HG03558 (cell line): ENCODE results near the gene CTAG1B.
"Not testable (repeated sequence)": the region's sequence is repeated elsewhere in the genome, so short reads cannot be mapped to it uniquely, and the experiment has no call there.

Experiments
- ATAC-seq: cut with Tn5 transposase; IDR thresholded peaks from one replicate; pipeline ENCODE4 v1.9.1; 2021; ENCODE audit warnings: moderate number of reproducible peaks; ENCODE audit not compliant: unreplicated experiment; ENCODE audit errors: extremely low read depth

The CTAG1B gene

DNA sequence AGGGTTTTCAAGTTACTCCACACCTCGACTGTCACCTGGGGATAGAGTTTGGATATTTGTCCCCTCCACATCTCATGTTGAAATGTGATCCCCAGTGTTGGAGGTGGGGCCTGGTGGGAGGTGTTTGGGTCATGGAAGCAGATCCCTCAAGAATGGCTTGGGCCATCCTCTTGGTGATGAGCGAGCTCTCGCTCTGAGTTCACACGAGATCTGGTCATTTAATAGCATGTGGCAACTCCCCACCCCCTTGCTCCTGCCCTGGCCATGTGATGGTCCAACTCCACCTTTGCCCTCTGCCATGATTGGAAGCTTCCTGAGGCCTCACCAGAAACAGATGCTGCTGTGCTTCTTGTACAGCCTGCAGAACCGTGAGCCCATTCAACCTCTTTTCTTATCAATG, 25.9 kb downstream of the CTAG1B start:
- ATAC-seq, result no peak

DNA sequence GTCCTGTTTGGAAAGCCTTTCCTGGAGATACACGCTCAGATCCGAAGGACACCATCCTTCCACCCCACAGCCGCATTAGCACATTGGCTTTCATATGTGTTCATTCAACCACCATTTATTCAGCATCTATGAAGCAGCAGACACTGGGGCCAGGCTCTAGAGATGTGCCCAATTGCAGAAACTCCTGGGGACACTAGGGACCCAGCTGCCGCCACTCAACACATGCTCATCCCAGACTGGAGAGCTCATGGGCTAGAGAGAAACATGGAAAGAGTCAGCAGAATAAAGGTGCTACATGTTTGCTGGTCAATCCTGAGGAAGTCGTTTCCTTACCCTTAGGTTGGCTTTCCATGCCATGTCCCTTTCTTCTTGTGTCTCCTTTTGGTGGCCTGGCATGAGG, 26.6 kb downstream of the CTAG1B start:
- no peak for ATAC-seq

DNA sequence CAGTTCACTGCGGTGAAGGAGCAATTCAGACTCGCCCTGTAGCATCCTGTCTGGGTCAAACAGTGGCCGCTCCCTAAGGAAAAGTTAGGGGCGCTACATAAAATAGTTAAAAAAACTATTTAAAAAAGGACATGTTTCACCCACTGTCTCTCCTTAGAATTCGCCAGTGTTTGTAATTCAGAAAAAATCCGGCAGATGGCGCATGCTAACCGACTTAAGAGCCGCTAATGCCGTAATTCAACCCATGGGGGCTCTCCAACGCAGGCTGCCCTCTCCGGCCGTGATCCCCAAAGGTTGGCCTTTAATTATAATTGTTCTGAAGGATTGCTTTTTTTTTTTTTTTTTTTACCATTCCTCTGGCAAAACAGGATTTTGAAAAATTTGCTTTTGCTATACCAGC, 28.7 kb downstream of the CTAG1B start:
- ATAC-seq, result not testable (repeated sequence)

DNA sequence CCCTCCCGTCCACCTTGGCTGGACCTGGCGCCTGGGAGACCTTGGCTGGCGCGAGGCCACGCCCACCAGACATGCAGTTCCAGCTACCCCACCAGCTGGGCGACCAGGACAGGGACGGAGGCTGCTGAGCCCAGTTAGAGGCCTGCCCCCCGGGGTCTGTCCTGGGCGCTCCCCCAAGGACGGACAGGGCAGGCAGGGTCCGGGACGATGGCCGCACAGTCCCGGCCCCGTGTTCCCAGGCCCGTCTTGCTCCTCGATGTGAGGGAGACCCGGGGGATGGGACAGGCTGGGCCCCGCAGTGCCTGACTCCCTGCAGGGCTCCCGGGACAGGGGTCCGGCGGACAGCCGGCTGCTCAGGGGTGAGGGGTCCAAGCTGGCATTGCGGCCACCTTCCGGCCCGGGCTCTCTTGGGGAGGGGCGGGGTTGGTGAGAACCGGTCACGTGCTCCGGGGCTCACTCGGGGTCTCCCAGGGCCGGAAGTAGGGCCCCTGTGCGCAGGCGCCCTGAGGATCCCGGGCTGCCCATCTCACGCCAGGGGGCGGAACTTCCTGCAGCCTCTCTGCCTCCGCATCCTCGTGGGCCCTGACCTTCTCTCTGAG, 34.4 kb downstream of the CTAG1B start, which contains the start of gene CTAG1A:
CTAG1A (plus strand) TSS at position 549 of the 599 bp plus-strand sequence. CDS start 74 bp downstream, outside the sequence.
- not testable (repeated sequence) for ATAC-seq

DNA sequence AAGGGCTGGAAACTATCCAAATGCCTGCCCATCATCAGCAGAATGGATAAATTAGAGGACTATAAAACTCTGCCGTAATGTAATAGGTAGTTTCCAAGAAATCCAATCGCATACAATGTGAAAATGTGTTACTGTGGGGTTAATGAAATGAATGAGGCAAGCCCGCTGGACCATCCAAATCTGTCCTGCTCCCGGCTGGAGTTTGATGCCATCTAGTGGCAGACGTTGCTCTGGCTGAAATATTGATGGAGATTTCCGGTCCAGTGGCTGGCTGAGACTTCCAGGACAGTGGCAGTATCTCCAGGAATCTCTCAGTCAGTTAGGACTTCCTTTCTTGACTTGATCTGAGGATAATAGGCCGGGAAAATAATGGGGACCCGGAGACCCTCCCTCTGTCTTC, 36.1 kb downstream of the CTAG1B start:
- ATAC-seq, result not testable (repeated sequence)

DNA sequence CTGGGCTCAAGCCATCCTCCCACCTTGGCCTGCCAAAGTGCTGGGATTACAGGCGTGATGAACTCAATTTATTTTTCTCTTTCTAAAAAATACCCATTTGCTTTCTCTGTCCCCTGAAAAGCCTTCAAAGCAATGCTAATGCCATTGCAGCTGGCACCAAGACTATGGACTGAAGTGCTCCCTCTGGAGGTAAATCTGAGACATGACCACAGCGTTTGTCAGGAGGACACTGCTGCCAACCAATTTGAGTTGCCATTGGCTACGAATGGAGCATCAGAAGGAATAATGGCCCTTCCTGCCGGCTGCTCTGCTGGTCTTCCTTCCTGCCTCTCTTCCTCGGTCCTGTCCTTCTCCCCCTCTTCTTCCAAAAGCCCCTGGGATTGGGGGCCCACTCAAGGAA, 44.0 kb downstream of the CTAG1B start:
- not testable (repeated sequence) for ATAC-seq

DNA sequence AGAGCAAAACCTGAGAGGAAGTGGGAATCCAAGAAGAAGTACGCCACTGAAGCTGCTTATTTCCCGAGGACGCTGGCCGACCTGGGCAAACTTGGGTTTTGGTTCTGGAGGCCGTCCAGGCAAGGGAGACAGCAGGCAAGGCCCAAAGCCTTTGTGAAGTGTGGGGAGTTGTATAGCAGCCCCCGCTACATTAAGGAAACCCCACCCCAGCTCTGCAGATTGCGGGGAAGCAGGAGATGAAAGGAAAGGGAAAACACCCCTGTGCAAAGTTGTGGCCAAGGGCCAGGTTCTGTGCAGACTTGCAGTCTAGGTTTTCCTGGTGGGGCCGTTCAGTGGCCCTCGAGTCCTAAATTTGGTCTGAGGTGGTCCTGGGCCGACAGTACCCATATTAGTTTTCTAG, 46.0 kb downstream of the CTAG1B start:
- not testable (repeated sequence) for ATAC-seq

DNA sequence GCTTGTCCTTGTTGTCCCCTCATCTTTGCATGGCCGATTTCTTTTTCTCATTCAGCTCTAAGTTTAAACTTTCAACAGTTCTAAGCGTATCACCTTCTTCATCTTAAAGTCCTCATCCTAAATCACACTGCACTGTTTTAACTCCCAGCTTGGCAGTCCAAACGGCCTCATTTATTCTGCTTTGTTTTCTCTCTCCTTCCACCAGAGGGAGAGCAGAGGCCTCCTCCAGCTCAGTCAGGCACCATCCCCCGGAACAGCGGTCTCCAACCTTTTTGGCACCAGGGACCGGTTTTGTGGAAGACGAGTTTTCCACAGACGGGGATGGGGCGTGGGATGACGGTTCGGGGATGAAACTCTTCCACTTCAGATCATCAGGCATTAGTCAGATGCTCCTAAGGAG, 48.7 kb downstream of the CTAG1B start:
- ATAC-seq, result not testable (repeated sequence)
